Measurements from ENCODE around the gene APOBR. TPM values are rescaled to one million over a fixed set of nuclear protein-coding genes. Genes with fewer than 3 reads are reported as not detected.

Gene APOBR
- total and polyA plus RNA-seq, 2 of the 13 experiments (the other 11 are each of a cell fraction or from before 2014, with no cell fraction given), result 0.03 TPM; not detected in 1

DNA sequence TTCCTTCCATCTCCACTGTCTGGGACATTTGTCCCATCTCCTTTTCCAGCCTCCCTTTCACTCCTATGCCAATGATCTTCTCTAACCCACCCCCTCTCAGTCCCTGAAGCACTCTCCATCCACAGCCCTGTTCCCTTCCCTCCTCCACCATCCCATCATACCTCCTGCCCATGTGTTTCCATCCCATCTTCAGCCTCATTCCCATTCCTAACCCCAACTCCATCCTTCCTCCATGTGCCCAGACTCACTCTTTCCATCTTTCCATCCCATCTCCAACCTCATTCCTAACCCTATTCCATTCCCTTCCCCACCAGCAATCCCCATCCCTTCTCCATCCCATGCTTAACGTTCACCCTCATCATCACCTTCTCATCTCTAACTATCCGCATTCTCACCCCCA lies 7.8 kb downstream of the APOBR start (continued):
- no peak for TF ChIP-seq U2AF1 (optimal IDR thresholded peaks at IDR 0.05; ENCODE audit: low read depth, low read length)

GRCh38 chr16:28503470-28504259 lies 9.2 kb downstream of the APOBR start:
- DNase-seq (ENCODE audit: low spot score), result no peak
- Histone ChIP-seq H3K4me3 (replicated peaks in 1 of 3; ENCODE audit: insufficient read depth in 1 of 3, low read depth in 2 of 3, low read length in 3 of 3) (peak overlapping the region in 1 of 3 experiments; percentile 5; a peak in 1 of 6 replicates), H3K4me1 (ENCODE audit: insufficient read depth, low read length) (peaks cover 55% of the 10 kb centered on the region), H3K9ac (ENCODE audit: insufficient read depth, low read depth, low read length) (no peak overlapping the region), H2AFZ (ENCODE audit: low read length) (no peak overlapping the region), H3K27me3 (ENCODE audit: control insufficient read depth in 1 of 2, insufficient read depth in 2 of 2, low read length in 2 of 2) (peaks cover 2 to 23% of the 10 kb centered on the region in 2 experiments), H3K9me3 (ENCODE audit: low read length) (no peaks in the 10 kb centered on the region), H3K36me3 (replicated peaks in 1 of 2; ENCODE audit: control insufficient read depth in 1 of 2, insufficient read depth in 2 of 2, low read length in 2 of 2) (no peaks in the 10 kb centered on the region), H3K79me2 (ENCODE audit: insufficient read depth, low read length) (no peaks in the 10 kb centered on the region), H3K27ac (ENCODE audit: extremely low read length, insufficient read depth, low read length) (no peak overlapping the region), H4K20me1 (ENCODE audit: insufficient read depth, low read length) (no peaks in the 10 kb centered on the region), H3K4me2 (ENCODE audit: low read depth, low read length) (peak overlapping the region; percentile 4; the same call in 1 of the 2 replicates)
- in situ Hi-C loops (cut with HindIII; ENCODE audit: extremely low pct_ligation_motif_present, low pct_unique_long_range_greater_than_20kb), result no loop called here
- 21% methylated on average over 15 of the region's 15 CpGs for WGBS (ENCODE audit: low lambda C conversion rate)
- intact Hi-C loops (cut with micrococcal nuclease; ENCODE audit: unreplicated experiment), result no loop called here
- FAIRE-seq, result no peak
- no TSS peak for BruUV-seq (replicated peaks)
- ChIA-PET POLR2A (interaction anchor here (1.3 to 1.6 kb wide), 2 partner anchors 12 to 23 kb away, joined by 3 to 4 read pairs; partner anchors contain the start of gene CLN3), CTCF (ENCODE audit: low intra/inter-chr PET ratio, low total read pairs) (no interaction called here)
- ATAC-seq, result no peak
- no peak for TF ChIP-seq ZNF331 (CRISPR knock-in tag; IDR thresholded peaks at IDR 0.05)
- TF ChIP-seq ELF4 (CRISPR knock-in tag; IDR thresholded peaks at IDR 0.05; ENCODE audit: borderline replicate concordance), result no peak
- no peak for TF ChIP-seq IRF2 (CRISPR knock-in tag; IDR thresholded peaks at IDR 0.05)
- TF ChIP-seq, protein P1, sequence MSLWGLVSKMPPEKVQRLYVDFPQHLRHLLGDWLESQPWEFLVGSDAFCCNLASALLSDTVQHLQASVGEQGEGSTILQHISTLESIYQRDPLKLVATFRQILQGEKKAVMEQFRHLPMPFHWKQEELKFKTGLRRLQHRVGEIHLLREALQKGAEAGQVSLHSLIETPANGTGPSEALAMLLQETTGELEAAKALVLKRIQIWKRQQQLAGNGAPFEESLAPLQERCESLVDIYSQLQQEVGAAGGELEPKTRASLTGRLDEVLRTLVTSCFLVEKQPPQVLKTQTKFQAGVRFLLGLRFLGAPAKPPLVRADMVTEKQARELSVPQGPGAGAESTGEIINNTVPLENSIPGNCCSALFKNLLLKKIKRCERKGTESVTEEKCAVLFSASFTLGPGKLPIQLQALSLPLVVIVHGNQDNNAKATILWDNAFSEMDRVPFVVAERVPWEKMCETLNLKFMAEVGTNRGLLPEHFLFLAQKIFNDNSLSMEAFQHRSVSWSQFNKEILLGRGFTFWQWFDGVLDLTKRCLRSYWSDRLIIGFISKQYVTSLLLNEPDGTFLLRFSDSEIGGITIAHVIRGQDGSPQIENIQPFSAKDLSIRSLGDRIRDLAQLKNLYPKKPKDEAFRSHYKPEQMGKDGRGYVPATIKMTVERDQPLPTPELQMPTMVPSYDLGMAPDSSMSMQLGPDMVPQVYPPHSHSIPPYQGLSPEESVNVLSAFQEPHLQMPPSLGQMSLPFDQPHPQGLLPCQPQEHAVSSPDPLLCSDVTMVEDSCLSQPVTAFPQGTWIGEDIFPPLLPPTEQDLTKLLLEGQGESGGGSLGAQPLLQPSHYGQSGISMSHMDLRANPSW (CRISPR knock-in tag; IDR thresholded peaks at IDR 0.05; ENCODE audit: borderline replicate concordance), result no peak
- TF ChIP-seq, protein P2, sequence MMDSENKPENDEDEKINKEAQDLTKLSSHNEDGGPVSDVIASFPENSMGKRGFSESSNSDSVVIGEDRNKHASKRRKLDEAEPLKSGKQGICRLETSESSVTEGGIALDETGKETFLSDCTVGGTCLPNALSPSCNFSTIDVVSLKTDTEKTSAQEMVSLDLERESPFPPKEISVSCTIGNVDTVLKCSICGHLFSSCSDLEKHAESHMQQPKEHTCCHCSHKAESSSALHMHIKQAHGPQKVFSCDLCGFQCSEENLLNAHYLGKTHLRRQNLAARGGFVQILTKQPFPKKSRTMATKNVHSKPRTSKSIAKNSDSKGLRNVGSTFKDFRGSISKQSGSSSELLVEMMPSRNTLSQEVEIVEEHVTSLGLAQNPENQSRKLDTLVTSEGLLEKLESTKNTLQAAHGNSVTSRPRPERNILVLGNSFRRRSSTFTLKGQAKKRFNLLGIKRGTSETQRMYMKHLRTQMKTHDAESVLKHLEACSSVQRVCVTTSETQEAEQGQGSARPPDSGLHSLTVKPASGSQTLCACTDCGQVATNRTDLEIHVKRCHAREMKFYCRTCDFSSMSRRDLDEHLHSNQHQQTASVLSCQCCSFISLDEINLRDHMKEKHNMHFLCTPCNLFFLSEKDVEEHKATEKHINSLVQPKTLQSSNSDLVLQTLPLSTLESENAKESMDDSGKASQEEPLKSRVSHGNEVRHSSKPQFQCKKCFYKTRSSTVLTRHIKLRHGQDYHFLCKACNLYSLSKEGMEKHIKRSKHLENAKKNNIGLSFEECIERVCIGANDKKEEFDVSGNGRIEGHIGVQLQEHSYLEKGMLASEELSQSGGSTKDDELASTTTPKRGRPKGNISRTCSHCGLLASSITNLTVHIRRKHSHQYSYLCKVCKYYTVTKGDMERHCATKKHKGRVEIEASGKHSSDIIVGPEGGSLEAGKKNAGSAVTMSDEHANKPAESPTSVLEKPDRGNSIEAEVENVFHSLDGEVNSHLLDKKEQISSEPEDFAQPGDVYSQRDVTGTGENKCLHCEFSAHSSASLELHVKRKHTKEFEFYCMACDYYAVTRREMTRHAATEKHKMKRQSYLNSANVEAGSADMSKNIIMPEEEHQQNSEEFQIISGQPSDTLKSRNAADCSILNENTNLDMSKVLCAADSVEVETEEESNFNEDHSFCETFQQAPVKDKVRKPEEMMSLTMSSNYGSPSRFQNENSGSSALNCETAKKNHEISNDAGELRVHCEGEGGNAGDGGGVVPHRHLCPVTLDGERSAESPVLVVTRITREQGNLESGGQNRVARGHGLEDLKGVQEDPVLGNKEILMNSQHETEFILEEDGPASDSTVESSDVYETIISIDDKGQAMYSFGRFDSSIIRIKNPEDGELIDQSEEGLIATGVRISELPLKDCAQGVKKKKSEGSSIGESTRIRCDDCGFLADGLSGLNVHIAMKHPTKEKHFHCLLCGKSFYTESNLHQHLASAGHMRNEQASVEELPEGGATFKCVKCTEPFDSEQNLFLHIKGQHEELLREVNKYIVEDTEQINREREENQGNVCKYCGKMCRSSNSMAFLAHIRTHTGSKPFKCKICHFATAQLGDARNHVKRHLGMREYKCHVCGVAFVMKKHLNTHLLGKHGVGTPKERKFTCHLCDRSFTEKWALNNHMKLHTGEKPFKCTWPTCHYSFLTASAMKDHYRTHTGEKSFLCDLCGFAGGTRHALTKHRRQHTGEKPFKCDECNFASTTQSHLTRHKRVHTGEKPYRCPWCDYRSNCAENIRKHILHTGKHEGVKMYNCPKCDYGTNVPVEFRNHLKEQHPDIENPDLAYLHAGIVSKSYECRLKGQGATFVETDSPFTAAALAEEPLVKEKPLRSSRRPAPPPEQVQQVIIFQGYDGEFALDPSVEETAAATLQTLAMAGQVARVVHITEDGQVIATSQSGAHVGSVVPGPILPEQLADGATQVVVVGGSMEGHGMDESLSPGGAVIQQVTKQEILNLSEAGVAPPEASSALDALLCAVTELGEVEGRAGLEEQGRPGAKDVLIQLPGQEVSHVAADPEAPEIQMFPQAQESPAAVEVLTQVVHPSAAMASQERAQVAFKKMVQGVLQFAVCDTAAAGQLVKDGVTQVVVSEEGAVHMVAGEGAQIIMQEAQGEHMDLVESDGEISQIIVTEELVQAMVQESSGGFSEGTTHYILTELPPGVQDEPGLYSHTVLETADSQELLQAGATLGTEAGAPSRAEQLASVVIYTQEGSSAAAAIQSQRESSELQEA (CRISPR knock-in tag; IDR thresholded peaks at IDR 0.05; ENCODE audit: not compliant biosample characterization), result no peak
- TF ChIP-seq ZNF451 (CRISPR knock-in tag; IDR thresholded peaks at IDR 0.05), result no peak
- TF ChIP-seq ZNF225 (CRISPR knock-in tag; IDR thresholded peaks at IDR 0.05), result 0 out of 2 replicates have a peak, but pooled peaks have one; percentile 32
- no peak for TF ChIP-seq ZBTB7B (CRISPR knock-in tag; IDR thresholded peaks at IDR 0.05)
- no peak for TF ChIP-seq HNF4A (CRISPR knock-in tag; IDR thresholded peaks at IDR 0.05)

Data from HepG2 (cell line).